Measurements from ENCODE around the gene ZBTB7C.

ZBTB7C gene

DNA sequence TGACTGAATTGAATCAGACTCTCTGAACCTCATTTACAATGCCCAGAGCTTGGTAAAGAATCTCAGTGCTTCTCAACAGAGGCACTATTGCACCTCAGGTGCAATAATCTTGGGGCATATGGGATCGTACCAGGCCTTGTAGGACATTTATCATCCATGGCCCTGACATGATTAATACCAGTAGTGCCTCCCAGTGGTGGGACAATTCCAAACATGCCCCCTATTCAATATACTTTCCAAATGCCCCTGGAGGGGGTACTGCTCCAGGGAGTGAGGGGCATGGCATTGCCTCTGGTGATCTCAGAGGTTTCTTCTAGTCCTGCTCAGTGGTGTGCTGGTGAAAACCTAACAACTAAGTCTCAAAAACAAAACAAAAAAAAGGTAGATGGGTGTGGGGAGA, 303.9 kb downstream of the ZBTB7C start:
- Histone ChIP-seq H3K9ac (ENCODE audit: low read depth in 1 of 2, low read length in 2 of 2) (no peak overlapping the region), H3K4me1 (ENCODE audit: control insufficient read depth in 1 of 2, insufficient read depth in 2 of 2, low read length in 2 of 2) (peaks cover 0 to 6% of the 10 kb centered on the region in 2 donors), H3K27me3 (ENCODE audit: control insufficient read depth in 1 of 2, insufficient read depth in 2 of 2, low read length in 2 of 2) (peaks cover 0 to 4% of the 10 kb centered on the region in 2 donors), H3K27ac (ENCODE audit: low read depth, low read length) (no peak overlapping the region), H3K4me3 (ENCODE audit: low read depth in 1 of 2, low read length in 2 of 2) (no peak overlapping the region), H3K36me3 (ENCODE audit: control insufficient read depth in 1 of 2, insufficient read depth in 2 of 2, low read length in 2 of 2) (no peaks in the 10 kb centered on the region), H3K9me3 (ENCODE audit: control insufficient read depth in 1 of 2, low read length in 2 of 2) (no peaks in the 10 kb centered on the region)

DNA sequence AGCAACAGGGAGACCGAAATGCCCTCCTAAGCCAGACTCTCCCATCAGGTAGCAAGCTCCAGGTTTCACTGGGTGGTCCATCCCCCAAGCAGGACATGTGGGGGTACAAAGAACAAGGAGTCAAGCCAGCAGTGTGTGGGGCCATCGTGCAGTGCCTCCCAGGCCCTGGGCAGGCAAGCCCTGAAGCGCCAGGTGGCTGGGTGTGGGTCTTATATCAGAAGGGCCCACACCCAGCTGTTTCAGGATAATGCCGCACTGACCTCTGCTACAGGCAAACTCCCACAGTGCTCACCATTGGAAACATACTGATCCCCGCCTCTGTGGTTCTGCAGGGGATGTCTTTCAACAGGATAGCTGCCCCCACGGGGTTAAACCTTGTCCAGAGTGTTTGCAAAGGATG, 304.5 kb downstream of the ZBTB7C start:
- no peaks in the 10 kb centered on the region for H3K36me3 ChIP-seq (ENCODE audit: control insufficient read depth in 1 of 2, insufficient read depth in 2 of 2, low read length in 2 of 2)
- H3K27me3 ChIP-seq (ENCODE audit: control insufficient read depth in 1 of 2, insufficient read depth in 2 of 2, low read length in 2 of 2): peaks cover 0 to 7% of the 10 kb centered on the region in 2 donors
- H3K9me3 ChIP-seq (ENCODE audit: control insufficient read depth in 1 of 2, low read length in 2 of 2): no peaks in the 10 kb centered on the region
- no peak overlapping the region for H3K27ac ChIP-seq (ENCODE audit: low read depth, low read length)
- H3K4me3 ChIP-seq (ENCODE audit: low read depth in 1 of 2, low read length in 2 of 2): no peak overlapping the region
- H3K9ac ChIP-seq (ENCODE audit: low read depth in 1 of 2, low read length in 2 of 2): no peak overlapping the region
- peaks cover 0 to 6% of the 10 kb centered on the region in 2 donors for H3K4me1 ChIP-seq (ENCODE audit: control insufficient read depth in 1 of 2, insufficient read depth in 2 of 2, low read length in 2 of 2)

DNA sequence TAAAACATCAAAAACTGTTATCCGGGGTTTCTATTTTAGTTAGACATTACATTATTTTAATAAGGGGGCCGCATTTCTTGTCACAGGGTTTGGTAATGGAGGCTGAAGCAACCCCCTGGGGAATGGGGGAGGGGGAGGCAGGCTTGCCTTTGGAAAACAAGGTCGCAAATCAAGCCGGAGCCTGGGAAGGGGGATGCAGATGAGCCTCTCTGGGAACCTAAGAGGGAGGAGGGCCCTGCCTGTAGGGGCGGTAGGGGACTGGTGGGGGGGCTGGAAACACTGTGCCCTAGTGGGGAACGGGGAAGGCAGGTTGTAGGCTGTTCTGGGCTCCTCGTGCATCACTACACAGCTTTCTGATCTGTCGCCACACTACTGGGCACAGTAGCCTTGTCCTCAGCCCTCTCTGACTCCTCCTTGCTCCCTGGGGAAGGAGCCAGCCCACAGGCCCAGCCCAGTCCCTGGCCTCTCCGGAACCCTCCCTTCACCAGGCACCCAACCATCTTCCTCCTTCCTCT, 308.5 kb downstream of the ZBTB7C start:
- peaks cover 0 to 3% of the 10 kb centered on the region in 2 donors for H3K27me3 ChIP-seq (ENCODE audit: control insufficient read depth in 1 of 2, insufficient read depth in 2 of 2, low read length in 2 of 2)
- no peaks in the 10 kb centered on the region for H3K4me1 ChIP-seq (ENCODE audit: control insufficient read depth in 1 of 2, insufficient read depth in 2 of 2, low read length in 2 of 2)
- H3K27ac ChIP-seq (ENCODE audit: low read depth, low read length): no peak overlapping the region
- no peak overlapping the region for H3K4me3 ChIP-seq (ENCODE audit: low read depth in 1 of 2, low read length in 2 of 2)
- H3K9ac ChIP-seq (ENCODE audit: low read depth in 1 of 2, low read length in 2 of 2): no peak overlapping the region
- H3K36me3 ChIP-seq (ENCODE audit: control insufficient read depth in 1 of 2, insufficient read depth in 2 of 2, low read length in 2 of 2): no peaks in the 10 kb centered on the region
- no peaks in the 10 kb centered on the region for H3K9me3 ChIP-seq (ENCODE audit: control insufficient read depth in 1 of 2, low read length in 2 of 2)

DNA sequence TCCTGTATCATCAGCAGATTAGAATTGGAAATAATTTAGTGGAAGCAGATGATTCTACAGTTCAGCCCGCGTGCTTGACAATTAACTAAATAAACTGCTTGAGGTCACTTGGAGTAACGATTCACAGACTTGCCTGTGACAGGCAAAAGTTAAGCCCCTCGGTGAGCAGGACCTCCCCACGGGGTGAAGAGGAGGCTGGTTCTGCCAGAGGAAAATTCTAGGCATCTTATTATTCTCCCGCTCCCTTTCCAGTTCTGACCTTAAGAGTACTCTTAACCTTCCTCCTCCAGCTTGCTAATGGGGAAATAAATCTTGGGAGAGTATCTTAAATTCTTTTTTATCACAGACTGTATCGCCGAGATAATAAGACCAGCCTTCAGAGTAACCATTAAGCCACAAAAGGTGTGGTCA, 309.0 kb downstream of the ZBTB7C start:
- no peaks in the 10 kb centered on the region for H3K9me3 ChIP-seq (ENCODE audit: control insufficient read depth in 1 of 2, low read length in 2 of 2)
- peaks cover 0 to 3% of the 10 kb centered on the region in 2 donors for H3K27me3 ChIP-seq (ENCODE audit: control insufficient read depth in 1 of 2, insufficient read depth in 2 of 2, low read length in 2 of 2)
- no peak overlapping the region for H3K9ac ChIP-seq (ENCODE audit: low read depth in 1 of 2, low read length in 2 of 2)
- H3K4me1 ChIP-seq (ENCODE audit: control insufficient read depth in 1 of 2, insufficient read depth in 2 of 2, low read length in 2 of 2): no peaks in the 10 kb centered on the region
- H3K27ac ChIP-seq (ENCODE audit: low read depth, low read length): no peak overlapping the region
- H3K36me3 ChIP-seq (ENCODE audit: control insufficient read depth in 1 of 2, insufficient read depth in 2 of 2, low read length in 2 of 2): no peaks in the 10 kb centered on the region
- no peak overlapping the region for H3K4me3 ChIP-seq (ENCODE audit: low read depth in 1 of 2, low read length in 2 of 2)

DNA sequence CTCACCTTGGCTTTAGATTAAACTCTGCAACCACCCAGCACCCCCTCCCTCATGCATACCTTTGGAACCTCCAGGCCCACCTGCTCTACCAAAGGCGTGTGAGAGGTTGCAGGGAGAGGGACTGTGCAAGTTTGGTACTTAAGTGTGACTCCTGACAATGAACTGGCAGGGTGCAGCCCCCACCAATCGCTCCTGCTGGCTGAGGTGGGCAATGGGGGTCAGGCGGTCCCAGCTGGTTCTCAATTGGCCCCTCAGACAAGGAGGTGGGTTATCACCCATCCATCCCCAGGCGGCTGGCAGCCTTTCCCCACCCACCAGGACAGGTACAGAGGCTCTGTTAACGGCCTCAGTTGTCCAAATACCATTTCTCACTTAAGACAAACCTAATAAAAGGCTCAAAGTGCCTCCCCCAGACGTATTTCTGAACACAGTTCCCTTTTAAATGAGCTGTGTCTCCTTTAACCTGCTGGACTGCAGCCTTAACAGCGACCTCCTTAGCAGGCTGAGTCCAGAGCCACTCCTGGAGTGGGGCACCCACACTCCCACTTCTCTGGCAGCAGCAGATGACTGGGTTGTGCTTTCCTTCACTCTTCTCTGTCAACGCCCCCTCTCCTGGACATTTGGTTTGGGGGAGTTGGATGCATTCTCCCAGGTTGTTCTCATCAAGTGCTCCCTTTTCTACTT, 309.6 kb downstream of the ZBTB7C start:
- H3K4me3 ChIP-seq (ENCODE audit: low read depth in 1 of 2, low read length in 2 of 2): no peak overlapping the region
- no peaks in the 10 kb centered on the region for H3K4me1 ChIP-seq (ENCODE audit: control insufficient read depth in 1 of 2, insufficient read depth in 2 of 2, low read length in 2 of 2)
- no peak overlapping the region for H3K27ac ChIP-seq (ENCODE audit: low read depth, low read length)
- no peaks in the 10 kb centered on the region for H3K36me3 ChIP-seq (ENCODE audit: control insufficient read depth in 1 of 2, insufficient read depth in 2 of 2, low read length in 2 of 2)
- H3K9me3 ChIP-seq (ENCODE audit: control insufficient read depth in 1 of 2, low read length in 2 of 2): no peaks in the 10 kb centered on the region
- H3K27me3 ChIP-seq (ENCODE audit: control insufficient read depth in 1 of 2, insufficient read depth in 2 of 2, low read length in 2 of 2): peaks cover 0 to 3% of the 10 kb centered on the region in 2 donors
- no peak overlapping the region for H3K9ac ChIP-seq (ENCODE audit: low read depth in 1 of 2, low read length in 2 of 2)

DNA sequence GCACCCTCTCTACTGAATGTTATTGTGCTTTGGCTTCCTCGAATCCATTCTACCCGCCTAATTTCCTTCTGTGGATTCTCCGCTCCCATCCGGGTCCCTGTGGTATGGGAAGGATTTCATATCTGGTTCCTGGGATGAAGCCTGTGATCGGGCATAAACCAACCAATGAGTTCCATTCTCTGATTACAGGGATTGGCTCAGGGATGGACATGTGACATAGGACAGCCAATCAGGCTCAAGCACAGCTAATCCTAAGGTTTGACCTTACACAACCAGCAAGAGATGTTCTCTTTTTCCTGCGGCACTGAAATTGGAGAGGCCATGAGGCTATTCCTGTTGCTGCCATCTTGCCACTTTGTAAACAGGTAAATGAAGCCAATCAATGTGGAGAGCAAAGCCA, 310.6 kb downstream of the ZBTB7C start:
- H3K27ac ChIP-seq (ENCODE audit: low read depth, low read length): no peak overlapping the region
- H3K27me3 ChIP-seq (ENCODE audit: control insufficient read depth in 1 of 2, insufficient read depth in 2 of 2, low read length in 2 of 2): peaks cover 0 to 3% of the 10 kb centered on the region in 2 donors
- H3K9me3 ChIP-seq (ENCODE audit: control insufficient read depth in 1 of 2, low read length in 2 of 2): no peaks in the 10 kb centered on the region
- no peak overlapping the region for H3K4me3 ChIP-seq (ENCODE audit: low read depth in 1 of 2, low read length in 2 of 2)
- no peaks in the 10 kb centered on the region for H3K4me1 ChIP-seq (ENCODE audit: control insufficient read depth in 1 of 2, insufficient read depth in 2 of 2, low read length in 2 of 2)
- H3K9ac ChIP-seq (ENCODE audit: low read depth in 1 of 2, low read length in 2 of 2): no peak overlapping the region
- H3K36me3 ChIP-seq (ENCODE audit: control insufficient read depth in 1 of 2, insufficient read depth in 2 of 2, low read length in 2 of 2): no peaks in the 10 kb centered on the region

DNA sequence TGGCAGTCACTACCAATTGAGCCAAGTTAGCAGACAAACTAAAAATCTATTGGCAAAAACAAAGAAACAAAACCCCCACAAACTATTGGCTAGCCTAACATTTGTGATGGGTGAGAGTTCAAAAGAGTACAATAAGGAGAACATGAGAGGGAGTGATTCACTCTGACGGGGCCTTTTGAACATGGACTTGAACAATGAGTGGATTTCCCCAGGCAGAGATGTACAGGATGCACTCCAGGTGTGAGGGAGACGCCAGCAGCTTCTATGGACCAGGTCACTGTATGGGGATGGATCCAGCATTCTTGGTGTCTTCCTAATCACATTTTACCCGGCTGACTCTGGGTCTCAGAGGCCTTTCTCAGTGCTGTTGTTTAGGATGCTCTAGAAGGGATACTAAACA, 311.2 kb downstream of the ZBTB7C start:
- H3K27me3 ChIP-seq (ENCODE audit: control insufficient read depth in 1 of 2, insufficient read depth in 2 of 2, low read length in 2 of 2): peaks cover 0 to 3% of the 10 kb centered on the region in 2 donors
- H3K4me1 ChIP-seq (ENCODE audit: control insufficient read depth in 1 of 2, insufficient read depth in 2 of 2, low read length in 2 of 2): no peaks in the 10 kb centered on the region
- no peak overlapping the region for H3K9ac ChIP-seq (ENCODE audit: low read depth in 1 of 2, low read length in 2 of 2)
- no peaks in the 10 kb centered on the region for H3K36me3 ChIP-seq (ENCODE audit: control insufficient read depth in 1 of 2, insufficient read depth in 2 of 2, low read length in 2 of 2)
- H3K27ac ChIP-seq (ENCODE audit: low read depth, low read length): no peak overlapping the region
- H3K9me3 ChIP-seq (ENCODE audit: control insufficient read depth in 1 of 2, low read length in 2 of 2): no peaks in the 10 kb centered on the region
- H3K4me3 ChIP-seq (ENCODE audit: low read depth in 1 of 2, low read length in 2 of 2): no peak overlapping the region

DNA sequence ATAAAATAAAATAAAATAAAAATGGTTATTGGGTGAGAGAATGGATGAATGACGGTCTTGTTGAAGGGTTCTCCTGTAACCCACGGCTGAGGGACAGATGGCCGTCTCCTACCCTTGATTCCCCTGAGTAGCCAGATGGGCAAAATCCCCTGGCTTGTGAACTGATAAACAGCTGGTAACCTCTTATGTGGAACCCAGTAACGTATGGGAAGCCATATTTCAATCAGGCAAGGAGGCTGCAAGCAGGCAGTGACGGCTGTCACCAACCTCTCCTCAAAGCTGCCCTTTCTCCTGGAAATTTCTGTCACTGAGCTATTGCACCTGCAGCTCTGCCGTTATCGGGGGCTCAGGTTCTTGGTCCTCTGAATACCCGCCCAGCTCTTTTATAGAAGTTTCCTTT, 313.5 kb downstream of the ZBTB7C start:
- H3K9me3 ChIP-seq (ENCODE audit: control insufficient read depth in 1 of 2, low read length in 2 of 2): no peaks in the 10 kb centered on the region
- H3K36me3 ChIP-seq (ENCODE audit: control insufficient read depth in 1 of 2, insufficient read depth in 2 of 2, low read length in 2 of 2): no peaks in the 10 kb centered on the region
- no peak overlapping the region for H3K27ac ChIP-seq (ENCODE audit: low read depth, low read length)
- H3K9ac ChIP-seq (ENCODE audit: low read depth in 1 of 2, low read length in 2 of 2): no peak overlapping the region
- peaks cover 0 to 3% of the 10 kb centered on the region in 2 donors for H3K27me3 ChIP-seq (ENCODE audit: control insufficient read depth in 1 of 2, insufficient read depth in 2 of 2, low read length in 2 of 2)
- no peaks in the 10 kb centered on the region for H3K4me1 ChIP-seq (ENCODE audit: control insufficient read depth in 1 of 2, insufficient read depth in 2 of 2, low read length in 2 of 2)
- H3K4me3 ChIP-seq (ENCODE audit: low read depth in 1 of 2, low read length in 2 of 2): no peak overlapping the region

DNA sequence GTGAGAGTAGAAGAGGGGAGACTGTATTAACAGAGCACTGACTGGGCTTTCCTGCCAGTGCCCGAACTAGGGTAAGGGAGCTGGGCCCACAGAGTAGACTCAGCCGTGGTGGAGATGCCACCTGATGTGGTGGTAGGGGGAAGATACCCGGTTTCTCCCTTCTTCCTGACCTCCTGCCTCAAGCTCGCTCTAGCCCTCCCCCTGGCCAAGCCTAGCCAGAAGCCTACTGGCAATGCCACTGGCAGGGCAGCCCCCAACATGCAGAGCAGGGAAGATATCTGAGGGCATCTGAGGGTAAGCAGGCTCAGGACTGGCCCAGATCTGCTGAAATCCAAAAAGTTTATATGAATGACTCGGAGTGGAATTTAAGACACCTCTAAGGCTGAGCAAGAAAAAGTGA, 316.1 kb downstream of the ZBTB7C start:
- no peak overlapping the region for H3K27ac ChIP-seq (ENCODE audit: low read depth, low read length)
- H3K4me3 ChIP-seq (ENCODE audit: low read depth in 1 of 2, low read length in 2 of 2): no peak overlapping the region
- no peaks in the 10 kb centered on the region for H3K9me3 ChIP-seq (ENCODE audit: control insufficient read depth in 1 of 2, low read length in 2 of 2)
- no peaks in the 10 kb centered on the region for H3K27me3 ChIP-seq (ENCODE audit: control insufficient read depth in 1 of 2, insufficient read depth in 2 of 2, low read length in 2 of 2)
- no peaks in the 10 kb centered on the region for H3K4me1 ChIP-seq (ENCODE audit: control insufficient read depth in 1 of 2, insufficient read depth in 2 of 2, low read length in 2 of 2)
- H3K36me3 ChIP-seq (ENCODE audit: control insufficient read depth in 1 of 2, insufficient read depth in 2 of 2, low read length in 2 of 2): no peaks in the 10 kb centered on the region
- no peak overlapping the region for H3K9ac ChIP-seq (ENCODE audit: low read depth in 1 of 2, low read length in 2 of 2)

DNA sequence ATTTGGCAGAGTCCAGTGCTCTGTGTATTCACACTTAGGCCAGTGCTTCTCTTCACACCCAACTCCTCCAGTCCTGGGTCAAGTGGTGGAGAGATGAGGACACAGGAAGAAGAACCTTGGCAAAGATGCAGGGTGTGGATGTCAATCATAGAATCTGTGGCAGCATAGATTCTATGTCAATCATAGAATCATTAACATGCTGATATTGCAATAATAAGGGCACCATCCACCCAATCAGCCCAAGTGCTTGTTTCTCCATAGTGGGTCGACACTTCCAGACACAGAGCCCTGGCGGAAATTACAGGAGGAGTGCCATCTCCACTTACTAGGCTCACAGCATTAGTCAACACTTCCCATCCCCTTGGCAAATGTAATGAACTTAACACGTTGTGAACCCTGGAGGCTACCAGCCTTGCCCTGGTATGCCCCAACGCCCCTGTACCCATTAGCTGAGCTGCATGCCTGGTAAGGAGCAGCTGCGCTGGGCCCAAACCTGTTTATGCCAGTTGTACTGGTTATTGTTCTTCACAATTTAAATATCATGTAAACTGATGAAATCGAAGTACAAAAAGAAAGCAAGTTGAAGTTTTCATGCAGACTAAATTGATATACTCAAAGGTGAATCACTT, 317.2 kb downstream of the ZBTB7C start:
- no peaks in the 10 kb centered on the region for H3K4me1 ChIP-seq (ENCODE audit: control insufficient read depth in 1 of 2, insufficient read depth in 2 of 2, low read length in 2 of 2)
- H3K4me3 ChIP-seq (ENCODE audit: low read depth in 1 of 2, low read length in 2 of 2): no peak overlapping the region
- H3K9me3 ChIP-seq (ENCODE audit: control insufficient read depth in 1 of 2, low read length in 2 of 2): no peaks in the 10 kb centered on the region
- H3K27me3 ChIP-seq (ENCODE audit: control insufficient read depth in 1 of 2, insufficient read depth in 2 of 2, low read length in 2 of 2): no peaks in the 10 kb centered on the region
- H3K27ac ChIP-seq (ENCODE audit: low read depth, low read length): no peak overlapping the region
- no peaks in the 10 kb centered on the region for H3K36me3 ChIP-seq (ENCODE audit: control insufficient read depth in 1 of 2, insufficient read depth in 2 of 2, low read length in 2 of 2)
- H3K9ac ChIP-seq (ENCODE audit: low read depth in 1 of 2, low read length in 2 of 2): no peak overlapping the region

All from duodenal mucosa (tissue), 2 donors.